GM12891 (cell line): ENCODE measurements around the gene GPC6.

Experiments
- POLR2A ChIP-seq: IDR thresholded peaks from 2 replicates; pipeline ENCODE4 v1.6.1; 2011; ENCODE audit warnings: low read depth, low read length, control low read depth
- POLR2AphosphoS5 ChIP-seq: IDR thresholded peaks from 2 replicates; pipeline ENCODE4 v1.6.1; 2011; ENCODE audit warnings: low read depth, low read length, control low read depth

DNA sequence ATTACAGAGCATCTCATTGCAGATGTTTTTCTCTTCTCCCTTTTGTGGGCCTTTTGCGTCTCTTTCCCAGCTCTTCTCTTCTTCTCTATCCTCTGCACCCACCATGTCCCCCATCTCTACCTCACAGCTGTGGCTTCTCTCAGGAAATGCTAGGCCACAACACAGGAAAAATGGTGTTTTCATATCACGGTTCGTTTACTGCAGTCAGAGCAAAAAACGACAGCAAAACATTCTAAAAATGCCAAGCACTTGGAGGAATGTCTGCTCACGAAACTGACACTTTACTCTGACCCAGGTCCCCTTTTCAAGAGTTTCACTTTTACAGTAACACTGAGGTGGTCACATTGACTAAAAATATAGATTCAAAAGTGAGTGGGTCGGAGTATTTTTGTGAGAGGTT lies 1100.7 kb downstream of the GPC6 start:
- no peak for TF ChIP-seq POLR2AphosphoS5
- TF ChIP-seq POLR2A, result no peak
